GM23338 (cell line): ENCODE data around the gene PSD.

ENCODE experiments used
- CTCF ChIP-seq, 2 experiments: fragments of 200-600 bp in 1 of 2; sonication (generic) in 1 of 2; conservative IDR thresholded peaks; 2 replicates each; pipeline versions ENCODE4 v1.5.1 to v1.6.1; 2016 to 2017; ENCODE audit warnings: antibody characterized with exemption in 2 of 2, low read depth in 2 of 2, mild to moderate bottlenecking in 2 of 2, moderate library complexity in 1 of 2
- EZH2 ChIP-seq: fragments of 200-600 bp; sonication (generic); IDR thresholded peaks from one replicate; pipeline ENCODE4 v1.8.0; 2017; ENCODE audit warnings: antibody characterized with exemption, mild to moderate bottlenecking, low read depth; ENCODE audit not compliant: unreplicated experiment
- EZH2phosphoT487 ChIP-seq: fragments of 200-600 bp; sonication (generic); IDR thresholded peaks from one replicate; pipeline ENCODE4 v1.8.1; 2018; ENCODE audit warnings: antibody characterized with exemption; ENCODE audit not compliant: unreplicated experiment
- POLR2AphosphoS5 ChIP-seq: IDR thresholded peaks from 2 replicates; pipeline ENCODE4 v1.6.1; 2016; ENCODE audit warnings: antibody characterized with exemption, low read depth
- STAT1 ChIP-seq: IDR thresholded peaks from one replicate; pipeline ENCODE4 v1.6.1; 2016; ENCODE audit warnings: antibody characterized with exemption; ENCODE audit not compliant: unreplicated experiment
- TF ChIP-seq, protein P1 (sequence below): IDR thresholded peaks from one replicate; pipeline ENCODE4 v1.6.1; 2018; ENCODE audit warnings: antibody characterized with exemption; ENCODE audit not compliant: unreplicated experiment

GRCh38 chr10:102414749-102415148, 3.8 kb downstream of the PSD start:
- TF ChIP-seq CTCF (conservative IDR thresholded peaks at IDR 0.05; ENCODE audit: low read depth in 2 of 2), result no peak
- no peak for TF ChIP-seq POLR2AphosphoS5
- TF ChIP-seq, protein P1, sequence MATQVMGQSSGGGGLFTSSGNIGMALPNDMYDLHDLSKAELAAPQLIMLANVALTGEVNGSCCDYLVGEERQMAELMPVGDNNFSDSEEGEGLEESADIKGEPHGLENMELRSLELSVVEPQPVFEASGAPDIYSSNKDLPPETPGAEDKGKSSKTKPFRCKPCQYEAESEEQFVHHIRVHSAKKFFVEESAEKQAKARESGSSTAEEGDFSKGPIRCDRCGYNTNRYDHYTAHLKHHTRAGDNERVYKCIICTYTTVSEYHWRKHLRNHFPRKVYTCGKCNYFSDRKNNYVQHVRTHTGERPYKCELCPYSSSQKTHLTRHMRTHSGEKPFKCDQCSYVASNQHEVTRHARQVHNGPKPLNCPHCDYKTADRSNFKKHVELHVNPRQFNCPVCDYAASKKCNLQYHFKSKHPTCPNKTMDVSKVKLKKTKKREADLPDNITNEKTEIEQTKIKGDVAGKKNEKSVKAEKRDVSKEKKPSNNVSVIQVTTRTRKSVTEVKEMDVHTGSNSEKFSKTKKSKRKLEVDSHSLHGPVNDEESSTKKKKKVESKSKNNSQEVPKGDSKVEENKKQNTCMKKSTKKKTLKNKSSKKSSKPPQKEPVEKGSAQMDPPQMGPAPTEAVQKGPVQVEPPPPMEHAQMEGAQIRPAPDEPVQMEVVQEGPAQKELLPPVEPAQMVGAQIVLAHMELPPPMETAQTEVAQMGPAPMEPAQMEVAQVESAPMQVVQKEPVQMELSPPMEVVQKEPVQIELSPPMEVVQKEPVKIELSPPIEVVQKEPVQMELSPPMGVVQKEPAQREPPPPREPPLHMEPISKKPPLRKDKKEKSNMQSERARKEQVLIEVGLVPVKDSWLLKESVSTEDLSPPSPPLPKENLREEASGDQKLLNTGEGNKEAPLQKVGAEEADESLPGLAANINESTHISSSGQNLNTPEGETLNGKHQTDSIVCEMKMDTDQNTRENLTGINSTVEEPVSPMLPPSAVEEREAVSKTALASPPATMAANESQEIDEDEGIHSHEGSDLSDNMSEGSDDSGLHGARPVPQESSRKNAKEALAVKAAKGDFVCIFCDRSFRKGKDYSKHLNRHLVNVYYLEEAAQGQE, result no peak
- no peak for TF ChIP-seq EZH2
- no peak for TF ChIP-seq STAT1
- TF ChIP-seq EZH2phosphoT487, result no peak
